DMS 273 (cell line): Measurements from ENCODE around the gene GNB4.

Source experiments
- DNase-seq: peaks from one replicate; lab custom pipeline; 2025; ENCODE audit not compliant: unreplicated experiment; lab: John Stamatoyannopoulos, UW

GNB4 gene

GRCh38 chr3:179369621-179370020 lies 81.6 kb downstream of the GNB4 start:
- DNase-seq: no peak

- DNase-seq: no peak
Observed at GRCh38 chr3:179363332-179363731, 87.9 kb downstream of the GNB4 start.

- no peak for DNase-seq
Observed at GRCh38 chr3:179355996-179356395, 95.3 kb downstream of the GNB4 start.

GRCh38 chr3:179348325-179349013 lies 102.8 kb downstream of the GNB4 start:
- DNase-seq: no peak

- DNase-seq: peak; percentile 99
Observed at GRCh38 chr3:179347345-179348194, 103.7 kb downstream of the GNB4 start, which contains the start of gene MFN1. Gene MFN1 (plus strand): TSS chr3:179347709. CDS start chr3:179348852, 1,143 bp downstream.
